HG03469 (cell line): ENCODE results near the gene RARB.

Experiments used
- ATAC-seq: cut with Tn5 transposase; IDR thresholded peaks from one replicate; pipeline ENCODE4 v1.9.1; 2021; ENCODE audit warnings: mild to moderate bottlenecking, moderate library complexity, moderate number of reproducible peaks; ENCODE audit not compliant: unreplicated experiment

RARB gene

DNA sequence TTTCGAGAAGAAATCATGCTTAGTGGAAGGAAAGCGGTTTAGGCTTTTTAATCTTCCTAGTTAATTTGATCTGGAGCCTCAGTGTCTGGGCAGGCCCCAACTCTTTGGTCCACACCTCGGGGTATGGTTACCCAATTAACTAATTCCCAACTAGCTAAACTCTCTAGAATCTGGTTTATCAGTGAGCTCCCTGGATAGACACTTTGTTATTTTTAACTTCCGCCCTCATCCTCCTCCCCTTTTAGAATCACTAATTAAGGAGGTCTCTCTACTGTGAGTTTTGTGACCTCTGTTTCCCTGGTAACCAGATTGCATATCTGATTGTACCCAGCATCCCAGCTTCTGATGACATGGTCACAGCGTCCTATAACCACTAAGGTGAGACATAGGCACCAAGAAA lies 112.2 kb downstream of the RARB start:
- ATAC-seq, result no peak

DNA sequence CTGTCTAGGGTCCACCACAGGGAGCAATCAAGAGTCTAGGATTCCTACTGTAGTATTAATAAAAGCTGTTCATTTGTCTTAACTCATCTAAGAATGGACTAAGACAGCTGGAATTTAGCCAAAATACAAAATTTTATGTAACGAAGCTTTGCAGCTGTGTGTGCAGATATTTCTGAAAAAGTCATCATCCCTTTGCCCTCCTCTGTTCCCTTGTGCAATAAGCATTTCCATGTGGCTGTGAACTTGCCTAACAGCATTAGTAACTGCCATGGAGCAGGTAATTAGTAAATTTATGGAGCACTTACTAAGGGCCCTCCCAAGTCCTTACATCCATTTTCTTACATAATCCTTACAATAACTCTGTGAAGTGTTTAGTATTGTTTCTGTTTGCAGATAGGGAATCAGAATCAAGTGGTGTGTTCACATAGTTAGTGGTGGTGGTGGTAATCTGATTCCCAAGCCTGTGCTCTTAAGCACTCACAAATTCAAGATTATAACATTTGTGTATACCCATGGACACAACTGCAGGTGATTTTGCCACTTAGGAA lies 114.5 kb downstream of the RARB start:
- ATAC-seq, result no peak

DNA sequence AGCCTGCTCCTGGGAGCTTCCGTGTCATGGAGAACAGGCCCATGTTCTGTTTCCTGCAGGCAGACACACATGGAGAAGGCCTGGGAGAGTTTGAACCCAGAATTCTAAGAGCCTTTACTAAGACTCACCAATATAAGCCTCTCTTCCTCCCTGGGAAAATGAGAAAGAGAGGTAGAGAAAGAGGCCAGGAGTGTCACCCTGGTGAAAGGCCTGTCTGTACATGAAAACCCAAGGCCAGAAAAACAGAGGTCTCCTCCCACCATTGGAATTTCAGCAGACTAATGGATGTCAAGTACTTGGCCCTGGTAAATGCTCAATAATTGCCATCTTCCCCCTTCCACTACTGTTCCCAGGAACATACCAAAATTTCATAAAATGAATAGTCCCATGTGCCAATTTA lies 119.0 kb downstream of the RARB start:
- no peak for ATAC-seq

DNA sequence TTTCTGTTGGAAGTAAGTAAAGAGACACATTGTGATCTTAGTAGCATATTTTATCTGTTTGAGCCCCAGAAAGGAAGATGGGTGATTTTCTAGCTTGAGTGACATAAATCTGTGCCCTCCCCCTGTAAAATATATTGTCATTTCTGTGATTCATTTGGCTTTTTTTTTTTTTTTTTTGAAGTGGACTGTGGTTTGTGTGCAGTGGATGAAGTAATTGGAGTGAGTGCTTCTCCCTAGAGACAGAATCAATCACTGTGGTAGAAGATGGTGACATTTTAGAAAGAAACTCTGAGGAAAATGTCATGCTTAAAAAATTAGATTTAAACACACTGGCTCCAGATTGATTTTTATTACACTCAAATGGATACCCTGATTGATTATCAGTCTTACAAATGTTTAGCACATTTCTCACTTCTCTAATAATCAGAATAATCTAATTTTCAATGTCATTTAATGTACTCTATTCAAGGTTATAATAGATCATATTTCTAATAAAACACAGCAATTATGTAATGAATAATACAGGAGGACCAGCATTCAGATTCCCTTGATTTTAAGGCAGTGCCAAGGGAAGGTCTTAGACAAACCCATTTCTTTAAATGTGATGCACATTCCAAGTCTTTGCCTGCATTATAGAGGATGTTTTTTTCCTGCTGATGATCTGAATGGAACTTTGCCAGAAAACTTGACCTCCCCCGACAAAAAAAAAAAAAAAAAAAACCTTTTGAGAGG lies 120.0 kb downstream of the RARB start:
- no peak for ATAC-seq

DNA sequence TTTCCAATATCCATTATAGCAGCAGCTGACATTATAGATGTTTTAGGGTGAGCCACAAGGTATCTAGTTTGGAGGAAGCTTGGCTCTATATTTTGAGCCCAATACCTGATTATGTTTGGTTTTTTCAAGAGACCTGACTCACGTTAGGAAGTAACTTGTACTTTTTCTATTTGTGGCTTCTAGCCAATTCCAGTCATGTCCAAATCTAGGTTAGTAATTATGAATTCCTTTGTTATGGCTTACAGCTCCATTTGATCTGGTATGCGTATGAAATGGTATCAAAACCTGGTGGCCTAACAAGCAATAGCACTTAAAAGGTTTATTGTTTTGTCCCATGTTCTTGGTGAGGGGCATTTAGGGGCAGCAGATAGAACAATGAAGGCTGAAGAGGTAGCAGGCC lies 120.8 kb downstream of the RARB start:
- no peak for ATAC-seq

DNA sequence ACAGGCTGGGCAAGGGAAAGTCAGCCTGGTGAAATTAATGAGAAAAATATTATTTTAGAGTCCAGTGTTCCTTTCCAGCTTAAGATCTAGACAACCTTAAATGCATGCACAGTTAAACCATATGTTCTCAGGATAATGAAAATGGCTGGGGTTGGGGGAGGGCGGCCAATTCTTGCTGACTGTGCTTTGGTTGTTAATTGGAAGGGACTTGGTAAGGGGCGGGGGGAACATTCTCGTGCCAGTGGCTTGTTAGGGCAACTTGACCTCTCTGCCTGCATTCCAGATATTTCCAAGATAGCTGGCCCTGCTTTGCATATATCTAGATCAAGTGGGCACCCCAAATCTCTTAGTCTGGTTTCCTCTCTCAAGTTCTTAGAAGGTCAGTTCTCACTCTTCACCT lies 124.2 kb downstream of the RARB start:
- ATAC-seq, result no peak

DNA sequence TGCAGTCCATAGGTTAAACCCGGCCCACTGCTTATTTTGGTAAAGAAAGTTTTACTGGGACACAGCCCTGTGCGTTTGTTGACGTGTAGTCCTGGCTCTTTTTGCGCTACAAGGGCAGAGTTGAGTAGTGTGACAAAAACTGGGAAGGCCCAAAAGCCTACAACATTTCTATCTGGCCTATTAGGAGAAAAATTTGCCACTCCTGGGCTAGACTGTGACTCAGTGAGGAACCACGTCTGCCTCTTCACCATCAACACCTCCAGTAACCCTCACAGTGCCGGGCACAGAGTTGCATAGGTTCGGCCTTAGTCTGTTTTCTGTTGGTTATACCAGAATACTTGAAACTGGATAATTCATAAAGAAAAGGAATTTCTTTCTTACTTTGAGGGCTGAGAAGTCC lies 126.3 kb downstream of the RARB start:
- ATAC-seq, result no peak

DNA sequence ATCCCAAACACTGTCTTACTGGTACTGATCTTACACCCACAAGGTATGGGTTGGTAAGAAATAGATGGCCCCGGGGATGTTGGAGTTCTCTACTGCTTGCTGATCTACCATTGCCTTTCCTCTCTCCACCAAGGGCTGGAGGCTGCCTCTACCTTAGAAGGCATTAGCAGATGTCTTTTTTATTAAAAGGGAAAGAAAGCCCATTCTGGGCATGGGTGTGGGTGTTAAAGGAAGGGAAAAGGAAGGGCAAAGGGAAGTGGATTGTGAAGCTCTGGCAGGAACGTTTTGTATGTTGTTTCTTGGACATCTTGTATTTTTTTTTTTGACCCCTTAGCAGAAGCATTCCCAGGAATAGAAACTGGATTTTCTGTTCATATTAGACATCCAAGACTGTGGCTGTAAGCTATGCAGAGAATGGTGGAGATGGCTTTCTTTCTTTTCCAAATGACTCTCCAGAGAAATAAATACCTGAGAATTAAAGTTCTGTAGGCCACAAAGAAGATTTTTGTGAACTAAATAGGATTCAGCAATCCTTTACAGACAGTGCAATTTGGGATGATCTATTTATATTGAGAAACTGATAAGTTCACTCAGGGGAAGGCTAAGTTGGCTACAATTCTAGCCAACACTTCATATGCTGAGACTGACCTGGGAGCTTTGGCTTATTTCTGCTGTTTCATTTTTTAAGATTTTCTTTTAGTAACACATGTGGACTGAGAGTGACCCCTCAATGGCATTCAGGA lies 127.8 kb downstream of the RARB start:
- no peak for ATAC-seq

DNA sequence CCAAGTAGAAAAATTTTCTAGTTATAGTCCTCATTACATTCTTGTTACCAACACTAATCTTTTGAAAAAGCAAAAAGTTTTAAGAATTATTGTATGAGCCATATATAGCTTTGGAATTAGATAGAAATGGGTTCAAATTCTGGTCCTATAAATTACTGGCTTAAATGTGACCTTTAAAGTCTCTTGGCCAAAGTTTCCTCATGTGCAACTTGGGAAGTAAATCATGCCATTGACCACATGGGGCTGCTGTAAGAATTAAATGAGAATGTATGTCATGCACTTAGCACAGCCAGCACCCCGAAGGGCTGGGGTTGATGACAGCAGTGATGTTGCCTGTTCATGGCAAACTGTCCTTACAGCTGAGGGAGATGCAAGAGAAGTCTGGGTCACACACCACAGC lies 128.4 kb downstream of the RARB start:
- ATAC-seq, result no peak

DNA sequence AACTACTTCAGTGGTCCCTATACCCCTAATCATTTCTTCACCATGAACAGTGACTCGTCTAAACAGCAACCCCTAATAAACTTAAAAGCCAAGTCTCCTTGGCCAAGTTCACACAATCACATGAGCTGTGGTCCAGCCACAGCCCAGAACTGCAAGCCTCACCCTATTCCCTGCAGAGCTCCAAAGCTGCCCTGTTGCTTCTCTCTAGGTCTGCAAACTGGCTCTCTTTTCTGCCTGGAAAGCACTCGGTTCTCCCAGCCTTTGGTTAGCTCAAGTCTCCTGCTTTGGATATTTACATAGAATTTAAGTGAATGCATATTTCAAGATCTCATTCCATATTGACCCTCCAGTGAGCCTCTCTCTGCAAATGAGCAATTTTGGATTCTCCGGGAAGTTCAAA lies 129.6 kb downstream of the RARB start:
- no peak for ATAC-seq

DNA sequence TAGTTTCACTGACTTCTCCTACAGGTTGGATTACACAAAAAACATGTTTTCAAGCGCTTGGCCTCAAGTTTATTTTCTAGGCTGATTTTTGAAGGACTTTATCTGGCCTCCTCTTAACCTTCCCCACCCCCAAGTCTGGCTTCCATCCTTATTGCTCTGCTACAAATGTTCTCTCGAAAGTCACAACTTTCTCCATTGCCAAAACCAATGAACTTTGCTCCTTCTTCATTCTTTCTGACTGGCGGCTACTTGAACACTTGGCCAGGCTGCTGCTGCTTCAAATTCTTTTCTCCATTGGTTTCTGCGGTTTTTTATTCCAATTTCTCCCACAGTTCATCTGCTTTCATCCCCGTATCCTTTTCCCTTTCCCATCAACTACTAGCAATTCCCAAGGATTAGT lies 130.1 kb downstream of the RARB start:
- no peak for ATAC-seq

DNA sequence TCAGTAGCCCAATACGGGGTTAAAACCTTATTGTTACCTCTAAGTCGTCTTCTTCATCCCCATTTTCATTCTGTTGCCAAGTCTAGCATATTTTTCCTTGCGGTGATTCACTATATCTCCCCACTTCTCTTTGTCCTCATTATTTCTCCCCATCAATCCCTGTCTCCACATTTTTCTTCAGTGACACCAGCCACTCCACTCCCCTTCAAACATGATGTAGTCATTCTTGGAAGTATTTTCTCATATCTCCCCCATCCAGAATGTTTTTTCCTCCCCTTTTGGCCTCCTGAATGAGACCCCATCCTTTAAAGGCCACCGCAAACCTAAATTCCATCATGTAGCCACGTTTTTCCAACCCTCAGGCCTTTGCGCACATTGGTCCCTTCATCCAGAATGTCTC lies 130.7 kb downstream of the RARB start:
- ATAC-seq, result no peak

DNA sequence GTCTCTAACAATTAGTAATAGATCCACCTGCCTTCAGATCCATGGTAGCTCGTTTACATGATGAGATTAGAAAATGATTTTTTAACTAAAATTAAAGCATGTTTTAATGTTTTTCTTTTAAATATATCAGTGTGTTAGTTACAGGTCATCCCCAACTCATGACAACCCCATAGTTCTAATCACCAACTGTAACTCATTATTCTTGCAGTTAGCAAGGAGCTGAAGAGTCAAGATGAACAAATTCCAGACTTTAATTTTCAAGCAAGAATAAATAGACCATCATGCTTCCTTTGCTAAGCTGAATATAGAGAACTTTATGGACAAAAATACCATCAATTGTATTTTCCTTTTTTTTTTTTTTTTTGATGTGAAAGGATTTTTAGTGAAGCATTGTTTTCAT lies 135.5 kb downstream of the RARB start:
- ATAC-seq, result no peak

DNA sequence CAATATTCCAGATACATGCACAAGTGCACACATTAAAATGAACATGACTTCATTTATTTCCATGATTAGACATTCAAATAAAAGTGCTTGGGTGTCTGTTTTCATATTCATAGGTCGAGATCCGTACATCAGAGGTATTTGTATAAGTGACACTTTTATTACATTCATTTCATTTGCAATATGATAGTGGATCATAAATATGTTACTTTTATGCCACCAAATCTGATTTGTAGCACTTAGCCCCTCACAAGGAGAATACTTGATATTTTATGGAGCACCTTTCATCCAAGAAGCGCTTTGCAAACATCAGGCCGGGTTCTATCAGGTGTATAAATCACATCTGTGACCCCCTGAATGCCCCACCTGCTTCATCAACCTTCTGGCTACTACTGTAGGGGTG lies 136.0 kb downstream of the RARB start:
- ATAC-seq, result no peak

DNA sequence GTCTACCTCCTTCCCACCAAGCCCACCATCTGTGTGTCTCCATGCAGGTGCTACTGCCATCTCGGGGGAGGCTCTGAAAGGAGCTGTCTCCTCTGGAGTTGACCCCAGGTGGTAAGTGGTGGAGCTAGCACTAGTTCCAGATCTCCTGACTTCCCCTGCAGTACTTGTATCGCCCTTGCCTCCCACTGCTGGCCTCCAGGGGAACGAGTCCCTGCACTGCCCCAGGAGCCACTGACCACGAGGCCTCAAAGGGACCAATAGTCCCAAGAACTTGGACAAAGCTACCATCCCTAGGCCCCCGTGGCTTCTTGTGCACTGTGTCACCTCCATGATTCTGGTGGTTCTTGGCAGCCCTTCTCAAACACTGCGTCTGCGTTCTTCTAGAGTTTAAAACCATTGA lies 137.7 kb downstream of the RARB start:
- ATAC-seq, result no peak

DNA sequence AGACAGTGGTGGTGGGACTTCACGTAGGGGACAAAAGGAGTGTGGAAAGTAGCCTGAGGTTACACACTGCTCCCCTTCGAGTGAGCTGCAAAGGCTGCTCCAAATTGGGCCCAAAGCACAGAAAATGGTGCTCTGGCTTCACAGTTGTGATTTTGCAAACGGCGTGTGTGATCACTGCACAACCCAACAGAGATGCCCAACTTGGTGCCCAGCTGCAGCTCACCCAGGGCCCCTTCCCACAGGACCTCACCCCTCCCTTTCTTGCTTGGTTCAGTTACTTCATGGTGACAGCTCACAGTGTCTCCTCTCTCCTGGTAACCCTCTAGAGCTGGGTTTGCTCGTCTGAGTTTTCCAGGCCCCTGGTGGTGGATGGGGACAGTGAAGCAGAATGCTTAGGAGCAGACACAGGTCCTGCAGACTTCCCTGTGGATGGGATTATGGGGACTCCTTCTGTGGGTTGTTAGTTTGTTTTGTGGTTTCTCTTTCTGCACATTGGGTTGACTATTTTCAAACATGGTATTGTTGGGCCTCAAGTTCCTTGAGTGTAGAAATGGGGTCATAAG lies 138.4 kb downstream of the RARB start:
- no peak for ATAC-seq

DNA sequence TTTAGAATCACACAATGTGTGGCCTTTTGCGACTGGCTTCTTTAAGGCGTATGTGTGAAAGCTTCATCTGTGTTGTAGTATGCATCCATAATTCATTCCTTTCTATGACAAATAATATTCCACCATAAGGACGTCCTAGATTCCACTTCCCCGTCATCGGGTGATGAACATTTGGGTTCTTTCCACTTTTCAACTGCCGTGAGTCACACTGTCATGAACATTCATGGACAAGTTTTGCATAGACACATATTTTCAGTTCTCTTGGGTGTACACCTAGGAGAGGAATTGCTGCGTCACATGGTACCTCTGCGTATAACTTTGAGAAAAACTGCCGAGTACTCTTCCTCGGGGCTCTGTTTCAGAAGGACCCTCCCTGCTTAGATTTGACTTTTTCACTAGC lies 139.3 kb downstream of the RARB start:
- ATAC-seq, result no peak

DNA sequence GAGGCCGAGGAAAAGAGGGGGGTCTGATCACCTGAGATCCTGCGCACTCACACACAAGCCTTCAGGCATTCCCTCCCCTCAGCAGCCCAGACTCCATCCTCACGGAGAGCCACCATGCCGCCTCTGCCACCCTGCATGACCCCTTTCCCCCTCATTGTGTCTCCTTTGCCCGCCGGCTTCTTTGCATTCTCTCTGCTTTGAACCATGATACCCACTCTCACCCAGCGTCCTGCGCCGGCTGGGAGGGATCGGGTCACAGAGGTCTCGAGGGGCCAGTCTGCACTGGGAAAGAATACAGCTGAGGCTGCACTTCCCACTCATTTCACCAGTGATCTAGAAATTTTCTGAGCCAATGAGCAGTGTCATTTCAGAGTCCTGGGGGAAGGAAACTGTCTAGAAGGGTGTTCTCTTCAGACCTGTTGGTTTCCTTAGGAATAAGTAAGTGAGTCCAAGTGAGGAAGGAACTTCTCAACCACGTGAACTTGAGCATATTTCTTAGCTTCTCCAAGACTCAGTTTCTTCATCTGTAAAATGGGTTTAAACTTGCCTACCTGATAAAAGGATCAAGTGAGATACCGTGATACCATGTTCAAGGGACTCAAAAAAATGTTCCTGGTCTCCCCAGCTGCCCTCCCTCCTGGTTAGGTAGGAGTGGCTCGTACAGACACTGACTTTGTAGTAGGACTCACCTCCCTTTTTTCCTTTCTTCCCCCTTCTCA lies 139.9 kb downstream of the RARB start:
- no peak for ATAC-seq

DNA sequence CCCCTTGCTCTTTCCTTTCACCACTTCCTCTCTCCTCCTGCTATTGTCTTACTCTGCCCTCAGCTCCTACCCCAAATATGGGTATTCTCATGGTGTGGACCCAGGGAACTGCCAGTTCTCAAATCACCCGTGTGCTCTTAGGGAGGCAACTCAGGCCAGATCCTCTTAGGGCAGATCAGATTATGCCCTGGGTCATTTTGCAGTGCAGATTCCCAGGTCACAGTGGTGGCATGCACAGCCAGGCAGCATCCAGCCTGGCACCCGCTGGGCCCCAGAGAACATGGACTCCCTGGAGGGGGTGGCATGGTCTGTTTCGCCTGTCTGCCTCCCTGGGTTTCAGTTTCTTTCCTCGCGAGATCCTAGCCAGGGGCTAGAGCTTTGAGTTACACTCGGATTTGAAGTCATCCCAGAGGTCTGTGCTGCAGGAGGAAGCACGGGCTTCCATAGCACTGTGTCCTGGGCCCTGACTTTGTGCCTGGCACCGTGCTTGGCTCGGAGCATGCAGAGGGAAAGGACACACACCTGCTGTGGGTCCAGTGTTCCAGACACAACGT lies 140.5 kb downstream of the RARB start:
- ATAC-seq, result no peak

DNA sequence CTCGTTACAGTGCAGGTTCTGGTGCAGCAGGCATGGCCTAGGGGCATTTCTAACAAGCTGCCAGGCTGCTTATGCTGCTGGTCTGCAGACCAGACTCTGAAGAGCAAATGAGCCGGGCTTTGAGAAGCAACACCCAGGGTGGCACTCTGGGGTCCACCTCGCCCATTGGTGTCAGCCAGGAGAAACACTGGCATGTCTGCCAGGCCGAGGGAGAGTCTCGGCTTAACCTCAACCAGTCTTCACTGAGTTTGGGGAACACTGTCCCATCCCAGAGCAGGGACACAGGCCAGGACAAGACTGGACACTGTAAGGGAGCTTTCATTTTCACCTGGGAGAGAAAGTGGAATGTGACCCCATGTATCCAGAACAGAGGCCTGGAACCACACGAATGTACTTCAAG lies 143.2 kb downstream of the RARB start:
- ATAC-seq, result no peak

DNA sequence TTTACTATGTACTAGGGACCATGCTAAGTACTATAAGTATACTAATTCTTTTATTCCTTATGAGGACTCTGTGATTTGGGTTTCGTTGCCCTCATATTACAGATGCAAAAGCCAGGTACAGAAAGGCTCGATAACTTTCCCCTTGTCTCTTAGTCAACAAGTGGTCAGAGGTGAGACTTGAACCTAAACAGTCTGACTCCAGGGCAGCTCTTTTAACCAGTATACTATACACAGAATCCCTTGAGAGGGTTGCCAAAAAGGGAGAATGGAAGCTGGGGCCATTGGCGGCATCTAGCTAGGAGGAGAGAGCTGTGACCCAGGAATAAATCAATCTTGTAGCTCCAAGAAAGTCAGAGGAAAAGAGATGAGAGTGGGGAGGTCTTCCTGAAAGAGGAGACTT lies 144.3 kb downstream of the RARB start:
- ATAC-seq, result no peak
